OCI-LY3 (cell line): Measurements from ENCODE around the gene LYSET.
A peak's percentile ranks its signal among the peaks of the same experiment; 100 is the strongest.

Experiments used
- H2AFZ ChIP-seq: fragments of 200-600, 300-600 bp; shearing (Covaris generic); 2 replicates; pipeline ENCODE4 v1.6.0; 2014; ENCODE audit warnings: antibody characterized with exemption, low read depth, low read length
- H3K27ac ChIP-seq: fragments of 200-600, 300-600 bp; sonication (generic); 2 replicates; pipeline ENCODE4 v1.5.1; 2014; ENCODE audit warnings: mild to moderate bottlenecking, low read length, moderate library complexity, mixed read lengths
- H3K27me3 ChIP-seq: fragments of 200-600, 300-600 bp; sonication (generic); 2 replicates; pipeline ENCODE4 v1.6.1; 2014; ENCODE audit warnings: low read depth, low read length, mixed read lengths
- H3K36me3 ChIP-seq: fragments of 200-600, 300-600 bp; sonication (generic); replicated peaks from 2 replicates; pipeline ENCODE3; 2014; ENCODE audit warnings: low read depth, low read length, mixed read lengths
- H3K4me1 ChIP-seq: fragments of 300-600, 200-600 bp; sonication (generic); 2 replicates; pipeline ENCODE4 v1.6.1; 2014; ENCODE audit warnings: low read length, mixed read lengths
- H3K4me2 ChIP-seq: fragments of 200-600, 300-600 bp; sonication (generic); 2 replicates; pipeline ENCODE4 v1.6.1; 2014; ENCODE audit warnings: low read length, mixed read lengths
- H3K4me3 ChIP-seq: fragments of 300-600, 200-600 bp; sonication (generic); 2 replicates; pipeline ENCODE4 v1.5.1; 2014; ENCODE audit warnings: antibody characterized with exemption, mild to moderate bottlenecking, low read length, moderate library complexity
- H3K79me2 ChIP-seq: fragments of 300-600, 200-600 bp; shearing (Covaris generic); 2 replicates; pipeline ENCODE4 v1.6.1; 2014; ENCODE audit warnings: mild to moderate bottlenecking, low read length, mixed read lengths
- H3K9ac ChIP-seq: fragments of 300-600, 200-600 bp; shearing (Covaris generic); 2 replicates; pipeline ENCODE4 v1.6.0; 2014; ENCODE audit warnings: mild to moderate bottlenecking, low read length, moderate library complexity
- H3K9me3 ChIP-seq: fragments of 200-600, 300-600 bp; shearing (Covaris generic); 2 replicates; pipeline ENCODE4 v1.6.1; 2014; ENCODE audit warnings: low read length, mixed read lengths; ENCODE audit not compliant: insufficient read depth
- H4K20me1 ChIP-seq: fragments of 200-600, 300-600 bp; sonication (generic); 2 replicates; pipeline ENCODE4 v1.6.1; 2016; ENCODE audit warnings: low read length, mixed read lengths; ENCODE audit not compliant: insufficient read depth
- EZH2phosphoT487 ChIP-seq: fragments of 200-600 bp; shearing (Covaris generic); IDR thresholded peaks from 2 replicates; pipeline ENCODE4 v1.6.1; 2018; ENCODE audit warnings: antibody characterized with exemption, mixed run types, low read depth
- TF ChIP-seq, protein P1 (sequence below): fragments of 200-600, 300-600 bp; sonication (generic); IDR thresholded peaks from 2 replicates; pipeline ENCODE4 v1.5.1; 2014; ENCODE audit warnings: antibody characterized with exemption, low read length, low read depth

LYSET gene

DNA sequence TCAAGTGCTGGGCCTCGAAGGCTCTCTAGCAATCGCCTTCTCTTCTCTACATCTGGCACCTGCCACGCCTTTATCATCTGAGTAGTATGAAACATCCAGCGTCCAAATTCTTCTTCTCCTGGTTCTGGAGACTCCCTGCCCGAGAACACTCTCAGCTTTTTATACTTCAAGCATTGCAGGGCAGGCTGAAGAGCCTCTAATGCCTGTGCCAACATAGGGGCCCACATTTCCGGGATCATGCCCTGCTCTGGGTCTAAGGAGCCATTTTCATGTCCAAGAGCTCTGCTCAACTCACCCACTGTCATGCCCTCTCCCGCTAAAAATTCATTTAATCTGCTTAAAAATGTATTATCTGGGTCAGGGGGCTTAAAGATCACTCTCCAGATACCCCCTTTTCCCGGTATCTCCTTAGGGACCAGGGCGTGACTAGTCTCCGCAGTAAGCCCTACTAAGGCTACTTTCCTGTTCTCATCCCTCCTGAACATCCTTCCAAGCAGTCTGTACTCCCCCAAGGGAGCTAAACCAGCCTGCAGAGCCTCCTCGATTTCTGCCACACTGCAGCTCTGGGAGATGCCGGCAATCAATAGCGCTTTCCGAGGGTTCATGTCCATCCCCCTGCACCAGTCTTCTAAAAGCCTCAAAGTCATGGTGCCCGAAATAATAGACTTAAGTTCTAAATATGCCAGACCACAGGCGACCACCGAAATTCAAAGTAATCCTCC is 1.4 kb upstream of the LYSET start:
- peaks cover 36% of the 10 kb centered on the region for H3K79me2 ChIP-seq
- no peaks in the 10 kb centered on the region for H3K9me3 ChIP-seq
- peak overlapping the region; percentile 98; the same call in 1 of the 2 replicates for H2AFZ ChIP-seq
- peak overlapping the region; percentile 100 for H3K4me3 ChIP-seq
- H3K36me3 ChIP-seq: peaks cover 9% of the 10 kb centered on the region
- H3K4me2 ChIP-seq: peak overlapping the region; percentile 97
- H4K20me1 ChIP-seq: no peaks in the 10 kb centered on the region
- H3K27ac ChIP-seq: peak overlapping the region; percentile 80
- peak overlapping the region; percentile 92 for H3K9ac ChIP-seq
- peaks cover 16% of the 10 kb centered on the region for H3K4me1 ChIP-seq
- no peaks in the 10 kb centered on the region for H3K27me3 ChIP-seq
- TF ChIP-seq, protein P1, sequence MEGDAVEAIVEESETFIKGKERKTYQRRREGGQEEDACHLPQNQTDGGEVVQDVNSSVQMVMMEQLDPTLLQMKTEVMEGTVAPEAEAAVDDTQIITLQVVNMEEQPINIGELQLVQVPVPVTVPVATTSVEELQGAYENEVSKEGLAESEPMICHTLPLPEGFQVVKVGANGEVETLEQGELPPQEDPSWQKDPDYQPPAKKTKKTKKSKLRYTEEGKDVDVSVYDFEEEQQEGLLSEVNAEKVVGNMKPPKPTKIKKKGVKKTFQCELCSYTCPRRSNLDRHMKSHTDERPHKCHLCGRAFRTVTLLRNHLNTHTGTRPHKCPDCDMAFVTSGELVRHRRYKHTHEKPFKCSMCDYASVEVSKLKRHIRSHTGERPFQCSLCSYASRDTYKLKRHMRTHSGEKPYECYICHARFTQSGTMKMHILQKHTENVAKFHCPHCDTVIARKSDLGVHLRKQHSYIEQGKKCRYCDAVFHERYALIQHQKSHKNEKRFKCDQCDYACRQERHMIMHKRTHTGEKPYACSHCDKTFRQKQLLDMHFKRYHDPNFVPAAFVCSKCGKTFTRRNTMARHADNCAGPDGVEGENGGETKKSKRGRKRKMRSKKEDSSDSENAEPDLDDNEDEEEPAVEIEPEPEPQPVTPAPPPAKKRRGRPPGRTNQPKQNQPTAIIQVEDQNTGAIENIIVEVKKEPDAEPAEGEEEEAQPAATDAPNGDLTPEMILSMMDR: no peak
- TF ChIP-seq EZH2phosphoT487: no peak

DNA sequence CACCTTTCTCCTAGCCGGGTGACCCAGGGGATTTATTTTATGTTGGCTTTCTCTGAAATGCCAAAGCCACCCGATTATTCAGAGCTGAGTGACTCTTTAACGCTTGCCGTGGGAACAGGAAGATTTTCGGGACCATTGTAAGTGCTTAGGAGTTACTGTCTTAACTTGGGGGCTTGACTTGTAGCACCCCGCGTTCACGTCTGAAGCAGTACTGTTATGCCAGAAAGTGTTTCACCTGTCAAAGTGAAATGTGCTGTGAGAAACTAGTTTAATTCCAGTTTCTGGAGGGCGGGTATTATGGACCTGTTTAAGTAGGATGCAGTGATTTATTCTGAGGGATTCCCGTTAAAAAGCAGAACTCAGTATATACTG is 218 bp downstream of the LYSET start:
- TF ChIP-seq, protein P1: no peak
- TF ChIP-seq EZH2phosphoT487: no peak
- Histone ChIP-seq H3K9me3 (no peaks in the 10 kb centered on the region), H3K36me3 (peaks cover 9% of the 10 kb centered on the region), H3K9ac (peak overlapping the region; percentile 92), H3K4me3 (peak overlapping the region; percentile 100), H3K4me2 (peak overlapping the region; percentile 98), H4K20me1 (no peaks in the 10 kb centered on the region), H3K27ac (peak overlapping the region; percentile 80), H3K27me3 (no peaks in the 10 kb centered on the region), H3K4me1 (peaks cover 16% of the 10 kb centered on the region), H3K79me2 (peaks cover 36% of the 10 kb centered on the region), H2AFZ (peak overlapping the region; percentile 82)

DNA sequence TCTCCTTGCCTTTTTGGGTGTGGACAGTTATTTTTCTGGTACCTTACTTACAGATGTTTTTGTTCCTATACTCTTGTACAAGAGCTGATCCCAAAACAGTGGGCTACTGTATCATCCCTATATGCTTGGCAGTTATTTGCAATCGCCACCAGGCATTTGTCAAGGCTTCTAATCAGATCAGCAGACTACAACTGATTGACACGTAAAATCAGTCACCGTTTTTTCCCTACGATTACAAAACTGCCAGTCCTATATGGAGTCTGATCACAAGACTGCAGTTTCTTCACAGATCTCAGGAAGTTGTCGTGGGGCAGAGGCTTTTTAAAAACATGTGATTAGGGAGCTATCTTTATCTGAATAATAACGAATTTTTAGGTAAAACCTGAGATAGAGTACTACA is 1.3 kb downstream of the LYSET start:
- no peak overlapping the region for H3K9ac ChIP-seq
- H3K4me1 ChIP-seq: peaks cover 16% of the 10 kb centered on the region
- H3K9me3 ChIP-seq: no peaks in the 10 kb centered on the region
- TF ChIP-seq, protein P1: no peak
- TF ChIP-seq EZH2phosphoT487: no peak
- H3K79me2 ChIP-seq: peaks cover 36% of the 10 kb centered on the region
- no peaks in the 10 kb centered on the region for H4K20me1 ChIP-seq
- no peak overlapping the region for H3K27ac ChIP-seq
- no peaks in the 10 kb centered on the region for H3K27me3 ChIP-seq
- peak overlapping the region; percentile 20 for H3K4me2 ChIP-seq
- H3K36me3 ChIP-seq: peaks cover 14% of the 10 kb centered on the region
- no peak overlapping the region for H3K4me3 ChIP-seq
- H2AFZ ChIP-seq: no peak overlapping the region

DNA sequence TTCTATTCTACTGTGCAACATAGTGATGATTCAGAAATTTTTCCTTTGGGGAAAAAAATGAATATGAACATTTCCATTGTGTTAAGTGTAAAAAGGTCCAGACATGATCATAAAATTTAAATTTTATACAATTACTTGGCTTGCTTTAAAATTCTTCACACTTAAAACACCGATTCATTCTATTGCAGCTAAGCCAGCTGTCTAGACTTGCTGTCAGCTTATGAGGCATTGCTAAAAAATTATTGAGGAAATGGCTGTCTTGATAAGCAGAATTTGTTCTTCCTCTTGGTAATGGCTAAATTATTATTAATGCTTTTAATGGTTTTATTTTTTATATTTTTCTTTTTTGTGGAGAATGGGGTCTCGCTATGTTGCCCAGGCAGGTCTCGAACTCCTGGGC is 1.8 kb downstream of the LYSET start:
- no peak for TF ChIP-seq EZH2phosphoT487
- TF ChIP-seq, protein P1: no peak
- no peak overlapping the region for H2AFZ ChIP-seq
- no peak overlapping the region for H3K27ac ChIP-seq
- H3K79me2 ChIP-seq: peaks cover 36% of the 10 kb centered on the region
- no peak overlapping the region for H3K4me2 ChIP-seq
- peaks cover 16% of the 10 kb centered on the region for H3K4me1 ChIP-seq
- H3K4me3 ChIP-seq: no peak overlapping the region
- H3K9ac ChIP-seq: no peak overlapping the region
- no peaks in the 10 kb centered on the region for H3K27me3 ChIP-seq
- H3K36me3 ChIP-seq: peaks cover 10% of the 10 kb centered on the region
- H4K20me1 ChIP-seq: no peaks in the 10 kb centered on the region
- H3K9me3 ChIP-seq: no peaks in the 10 kb centered on the region
